ENCODE results near the gene ATP5F1D. TPM values are rescaled to one million over a fixed set of nuclear protein-coding genes. Genes with fewer than 3 reads are reported as not detected.

ATP5F1D gene
- total and polyA plus RNA-seq, 2 of the 13 experiments (the other 11 are each of a cell fraction or from before 2014, with no cell fraction given) = 39.4 to 78.7 TPM

DNA sequence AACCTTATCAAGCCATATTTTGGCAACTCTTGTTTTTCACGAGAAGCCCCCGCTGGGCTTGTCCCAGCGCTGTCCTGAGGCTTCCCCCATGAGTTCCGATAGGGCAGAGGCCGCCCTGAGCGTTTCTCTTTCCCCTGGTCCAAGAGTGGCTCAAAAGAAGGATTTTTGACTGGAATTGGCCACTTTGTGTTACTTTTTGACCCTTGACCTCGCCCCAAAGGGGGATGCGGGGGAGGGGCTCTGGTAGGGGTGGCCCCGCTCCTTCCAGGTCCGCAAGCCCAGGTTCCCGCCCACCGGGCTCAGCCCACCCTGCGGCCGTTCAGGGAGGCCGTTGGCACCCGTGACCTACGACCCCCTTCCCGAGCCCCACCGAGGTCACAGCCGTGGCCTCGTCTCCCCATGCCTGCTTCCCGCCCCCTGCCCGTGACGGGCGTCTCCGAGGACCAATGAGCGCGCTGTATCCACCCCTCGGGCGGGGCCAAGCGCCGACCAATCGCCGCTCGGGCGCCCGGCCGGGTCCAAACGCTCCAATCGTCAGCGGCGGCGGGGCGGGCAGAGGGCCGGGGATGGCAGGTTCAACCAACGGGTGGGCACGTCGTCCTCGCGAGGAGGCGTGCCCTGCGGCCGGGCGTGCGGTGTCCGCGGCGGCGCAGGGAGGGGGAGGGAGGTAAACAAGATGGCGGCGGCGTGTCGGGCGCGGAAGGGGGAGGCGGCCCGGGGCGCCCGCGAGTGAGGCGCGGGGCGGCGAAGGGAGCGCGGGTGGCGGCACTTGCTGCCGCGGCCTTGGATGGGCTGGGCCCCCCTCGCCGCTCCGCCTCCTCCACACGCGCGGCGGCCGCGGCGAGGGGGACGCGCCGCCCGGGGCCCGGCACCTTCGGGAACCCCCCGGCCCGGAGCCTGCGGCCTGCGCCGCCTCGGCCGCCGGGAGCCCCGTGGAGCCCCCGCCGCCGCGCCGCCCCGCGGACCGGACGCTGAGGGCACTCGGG is 36.1 kb upstream of the ATP5F1D start, which contains the start of gene STK11 (continued):
- TF ChIP-seq BRD4 (CRISPR knock-in tag; IDR thresholded peaks at IDR 0.05) = no peak; the same call in 1 of the 2 replicates
- 0 out of 2 replicates have a peak, but pooled peaks have one; percentile 69 for TF ChIP-seq RFXAP (CRISPR knock-in tag; IDR thresholded peaks at IDR 0.05; ENCODE audit: borderline replicate concordance)
- TF ChIP-seq, protein P1, sequence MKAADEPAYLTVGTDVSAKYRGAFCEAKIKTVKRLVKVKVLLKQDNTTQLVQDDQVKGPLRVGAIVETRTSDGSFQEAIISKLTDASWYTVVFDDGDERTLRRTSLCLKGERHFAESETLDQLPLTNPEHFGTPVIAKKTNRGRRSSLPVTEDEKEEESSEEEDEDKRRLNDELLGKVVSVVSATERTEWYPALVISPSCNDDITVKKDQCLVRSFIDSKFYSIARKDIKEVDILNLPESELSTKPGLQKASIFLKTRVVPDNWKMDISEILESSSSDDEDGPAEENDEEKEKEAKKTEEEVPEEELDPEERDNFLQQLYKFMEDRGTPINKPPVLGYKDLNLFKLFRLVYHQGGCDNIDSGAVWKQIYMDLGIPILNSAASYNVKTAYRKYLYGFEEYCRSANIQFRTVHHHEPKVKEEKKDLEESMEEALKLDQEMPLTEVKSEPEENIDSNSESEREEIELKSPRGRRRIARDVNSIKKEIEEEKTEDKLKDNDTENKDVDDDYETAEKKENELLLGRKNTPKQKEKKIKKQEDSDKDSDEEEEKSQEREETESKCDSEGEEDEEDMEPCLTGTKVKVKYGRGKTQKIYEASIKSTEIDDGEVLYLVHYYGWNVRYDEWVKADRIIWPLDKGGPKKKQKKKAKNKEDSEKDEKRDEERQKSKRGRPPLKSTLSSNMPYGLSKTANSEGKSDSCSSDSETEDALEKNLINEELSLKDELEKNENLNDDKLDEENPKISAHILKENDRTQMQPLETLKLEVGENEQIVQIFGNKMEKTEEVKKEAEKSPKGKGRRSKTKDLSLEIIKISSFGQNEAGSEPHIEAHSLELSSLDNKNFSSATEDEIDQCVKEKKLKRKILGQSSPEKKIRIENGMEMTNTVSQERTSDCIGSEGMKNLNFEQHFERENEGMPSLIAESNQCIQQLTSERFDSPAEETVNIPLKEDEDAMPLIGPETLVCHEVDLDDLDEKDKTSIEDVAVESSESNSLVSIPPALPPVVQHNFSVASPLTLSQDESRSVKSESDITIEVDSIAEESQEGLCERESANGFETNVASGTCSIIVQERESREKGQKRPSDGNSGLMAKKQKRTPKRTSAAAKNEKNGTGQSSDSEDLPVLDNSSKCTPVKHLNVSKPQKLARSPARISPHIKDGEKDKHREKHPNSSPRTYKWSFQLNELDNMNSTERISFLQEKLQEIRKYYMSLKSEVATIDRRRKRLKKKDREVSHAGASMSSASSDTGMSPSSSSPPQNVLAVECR (CRISPR knock-in tag; IDR thresholded peaks at IDR 0.05; ENCODE audit: borderline replicate concordance) = peak; percentile 63; the same call in 1 of the 2 replicates
- TF ChIP-seq SOX6 (IDR thresholded peaks at IDR 0.05) = no peak
- TF ChIP-seq SOX6 (CRISPR knock-in tag; IDR thresholded peaks at IDR 0.05) = peak; percentile 63
- TF ChIP-seq, protein P2, sequence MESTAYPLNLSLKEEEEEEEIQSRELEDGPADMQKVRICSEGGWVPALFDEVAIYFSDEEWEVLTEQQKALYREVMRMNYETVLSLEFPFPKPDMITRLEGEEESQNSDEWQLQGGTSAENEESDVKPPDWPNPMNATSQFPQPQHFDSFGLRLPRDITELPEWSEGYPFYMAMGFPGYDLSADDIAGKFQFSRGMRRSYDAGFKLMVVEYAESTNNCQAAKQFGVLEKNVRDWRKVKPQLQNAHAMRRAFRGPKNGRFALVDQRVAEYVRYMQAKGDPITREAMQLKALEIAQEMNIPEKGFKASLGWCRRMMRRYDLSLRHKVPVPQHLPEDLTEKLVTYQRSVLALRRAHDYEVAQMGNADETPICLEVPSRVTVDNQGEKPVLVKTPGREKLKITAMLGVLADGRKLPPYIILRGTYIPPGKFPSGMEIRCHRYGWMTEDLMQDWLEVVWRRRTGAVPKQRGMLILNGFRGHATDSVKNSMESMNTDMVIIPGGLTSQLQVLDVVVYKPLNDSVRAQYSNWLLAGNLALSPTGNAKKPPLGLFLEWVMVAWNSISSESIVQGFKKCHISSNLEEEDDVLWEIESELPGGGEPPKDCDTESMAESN (CRISPR knock-in tag; conservative IDR thresholded peaks at IDR 0.05) = peak; percentile 84
- TF ChIP-seq CREB1 (IDR thresholded peaks at IDR 0.05) = peak; percentile 84
- TF ChIP-seq CREB1 (CRISPR knock-in tag; IDR thresholded peaks at IDR 0.05) = peak; percentile 71; the same call in 1 of the 2 replicates
- peak; percentile 89 for TF ChIP-seq KDM5B (CRISPR knock-in tag; IDR thresholded peaks at IDR 0.05; ENCODE audit: borderline replicate concordance)
- TF ChIP-seq POLR2AphosphoS5 (IDR thresholded peaks at IDR 0.05; ENCODE audit: low read depth, low read length) = peak; percentile 51; the same call in 1 of the 2 replicates
- TF ChIP-seq ZNF260 (CRISPR knock-in tag; IDR thresholded peaks at IDR 0.05; ENCODE audit: borderline replicate concordance, low read depth) = no peak
- TF ChIP-seq ZNF615 (CRISPR knock-in tag; IDR thresholded peaks at IDR 0.05; ENCODE audit: borderline replicate concordance) = no peak
- TF ChIP-seq, protein P3, sequence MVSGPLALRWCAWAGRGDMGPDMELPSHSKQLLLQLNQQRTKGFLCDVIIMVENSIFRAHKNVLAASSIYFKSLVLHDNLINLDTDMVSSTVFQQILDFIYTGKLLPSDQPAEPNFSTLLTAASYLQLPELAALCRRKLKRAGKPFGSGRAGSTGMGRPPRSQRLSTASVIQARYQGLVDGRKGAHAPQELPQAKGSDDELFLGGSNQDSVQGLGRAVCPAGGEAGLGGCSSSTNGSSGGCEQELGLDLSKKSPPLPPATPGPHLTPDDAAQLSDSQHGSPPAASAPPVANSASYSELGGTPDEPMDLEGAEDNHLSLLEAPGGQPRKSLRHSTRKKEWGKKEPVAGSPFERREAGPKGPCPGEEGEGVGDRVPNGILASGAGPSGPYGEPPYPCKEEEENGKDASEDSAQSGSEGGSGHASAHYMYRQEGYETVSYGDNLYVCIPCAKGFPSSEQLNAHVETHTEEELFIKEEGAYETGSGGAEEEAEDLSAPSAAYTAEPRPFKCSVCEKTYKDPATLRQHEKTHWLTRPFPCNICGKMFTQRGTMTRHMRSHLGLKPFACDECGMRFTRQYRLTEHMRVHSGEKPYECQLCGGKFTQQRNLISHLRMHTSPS (CRISPR knock-in tag; IDR thresholded peaks at IDR 0.05; ENCODE audit: low read depth) = no peak
- no peak for TF ChIP-seq ZNF367 (CRISPR knock-in tag; IDR thresholded peaks at IDR 0.05; ENCODE audit: borderline replicate concordance)
- TF ChIP-seq JDP2 (CRISPR knock-in tag; IDR thresholded peaks at IDR 0.05; ENCODE audit: borderline replicate concordance) = no peak
- peak; percentile 71; the same call in 1 of the 2 replicates for TF ChIP-seq FOXK2 (IDR thresholded peaks at IDR 0.05)
- TF ChIP-seq SATB2 (CRISPR knock-in tag; IDR thresholded peaks at IDR 0.05) = no peak
- peak; percentile 57; the same call in 1 of the 2 replicates for TF ChIP-seq KDM2A (CRISPR knock-in tag; IDR thresholded peaks at IDR 0.05; ENCODE audit: borderline replicate concordance, low read depth)
- TF ChIP-seq ZNF251 (CRISPR knock-in tag; IDR thresholded peaks at IDR 0.05) = no peak
- TF ChIP-seq ZNF563 (CRISPR knock-in tag; IDR thresholded peaks at IDR 0.05) = peak; percentile 76
- TF ChIP-seq, protein P4, sequence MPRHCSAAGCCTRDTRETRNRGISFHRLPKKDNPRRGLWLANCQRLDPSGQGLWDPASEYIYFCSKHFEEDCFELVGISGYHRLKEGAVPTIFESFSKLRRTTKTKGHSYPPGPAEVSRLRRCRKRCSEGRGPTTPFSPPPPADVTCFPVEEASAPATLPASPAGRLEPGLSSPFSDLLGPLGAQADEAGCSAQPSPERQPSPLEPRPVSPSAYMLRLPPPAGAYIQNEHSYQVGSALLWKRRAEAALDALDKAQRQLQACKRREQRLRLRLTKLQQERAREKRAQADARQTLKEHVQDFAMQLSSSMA (CRISPR knock-in tag; IDR thresholded peaks at IDR 0.05) = no peak

Data from HepG2 (cell line).